Activated T-helper 1 cell treated with anti-CD3 and anti-CD28 coated beads, Interleukin-12 subunit alpha, Interleukin-12 subunit beta, Interleukin-2, Interleukin-4 antibody, amounts not matched to agents 30 ng/mL and 10 ng/mL and 1 ng/mL, durations not matched to agents 14 hours and 24 hours and 36 hours (primary cell): ENCODE data around the gene SBNO2. TPM values are rescaled to one million over a fixed set of nuclear protein-coding genes. Genes with fewer than 3 reads are reported as not detected.

Source experiments
- DNase-seq: peaks from one replicate; pipeline ENCODE4 v3.0.0; 2021; ENCODE audit warnings: low spot score
- H3K27ac Mint-ChIP-seq: one replicate; pipeline ENCODE4 v1.8.0; 2021; ENCODE audit warnings: mild to moderate bottlenecking, mixed read lengths
- H3K27me3 Mint-ChIP-seq: one replicate; pipeline ENCODE4 v1.8.0; 2022; ENCODE audit warnings: mild to moderate bottlenecking, moderate library complexity, mixed read lengths; ENCODE audit not compliant: insufficient read depth
- H3K36me3 Mint-ChIP-seq: one replicate; pipeline ENCODE4 v1.8.0; 2021; ENCODE audit warnings: low read depth, mixed read lengths
- H3K4me1 Mint-ChIP-seq: one replicate; pipeline ENCODE4 v1.8.0; 2021; ENCODE audit warnings: low read depth, mixed read lengths
- H3K4me3 Mint-ChIP-seq: one replicate; pipeline ENCODE4 v1.8.0; 2021; ENCODE audit warnings: mild to moderate bottlenecking, moderate library complexity, mixed read lengths
- H3K9me3 Mint-ChIP-seq: one replicate; pipeline ENCODE4 v1.8.0; 2021; ENCODE audit warnings: mixed read lengths
- intact Hi-C: fragments of 100-400 bp; cut with micrococcal nuclease; formaldehyde crosslinking; loops from one replicate; pipeline ENCODE4 v1.15.1; 2024
- total RNA-seq: library from RNA; stranded (reverse); gene quantifications from 2 replicates; pipeline ENCODE4 v1.2.3, GENCODE V29; 2022

Gene SBNO2
- total RNA-seq, 1 donor from 2014 or later = 96.9 TPM

DNA sequence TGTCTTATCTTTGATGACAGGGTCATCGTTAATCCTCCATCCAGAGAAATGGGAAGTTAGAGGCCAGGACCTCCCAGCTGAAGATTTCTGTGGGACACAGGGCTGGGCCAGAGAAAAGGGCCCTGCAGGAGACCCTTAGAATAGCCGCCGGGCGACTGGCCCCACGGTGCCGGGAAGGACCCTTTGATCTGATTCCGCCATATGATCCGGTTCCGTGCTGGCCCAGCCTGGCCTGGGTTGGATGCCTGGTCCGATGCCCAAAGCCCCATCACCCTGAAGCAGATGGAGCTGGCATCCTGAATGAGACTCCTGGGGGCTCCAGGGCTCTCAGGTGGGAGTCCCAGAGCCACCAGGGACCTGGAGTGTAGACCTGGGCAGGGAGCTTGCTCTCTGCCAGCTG lies 25.5 kb upstream of the SBNO2 start:
- Mint-ChIP-seq H3K36me3 (peaks cover 3% of the 10 kb centered on the region), H3K4me3 (no peak overlapping the region), H3K27me3 (no peaks in the 10 kb centered on the region), H3K27ac (no peak overlapping the region), H3K9me3 (no peaks in the 10 kb centered on the region), H3K4me1 (peaks cover 13% of the 10 kb centered on the region)
- no peak for DNase-seq
- intact Hi-C loops = no loop called here

DNA sequence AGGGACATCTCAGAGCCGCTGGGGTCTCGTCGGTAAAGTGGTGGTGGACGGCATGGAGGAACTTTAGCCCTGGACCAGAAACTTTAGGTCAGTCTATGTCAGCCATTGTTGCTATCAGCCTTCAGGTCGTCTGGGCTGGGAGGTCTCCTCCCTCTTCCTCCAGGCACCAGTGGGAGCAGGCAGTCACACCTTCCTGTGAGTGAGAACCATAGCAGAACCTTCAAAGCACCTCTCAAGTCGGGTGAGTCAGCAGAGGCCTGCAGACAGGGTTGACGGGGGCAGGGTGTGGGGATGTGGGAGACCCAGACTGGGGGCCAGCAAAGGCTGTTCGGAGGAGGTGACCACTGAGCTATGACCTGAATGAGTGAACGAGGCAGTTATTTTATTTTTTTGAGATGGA lies 15.4 kb upstream of the SBNO2 start:
- no peaks in the 10 kb centered on the region for H3K27me3 Mint-ChIP-seq
- H3K36me3 Mint-ChIP-seq = no peaks in the 10 kb centered on the region
- peak; percentile 56 for DNase-seq
- H3K9me3 Mint-ChIP-seq = no peaks in the 10 kb centered on the region
- peak overlapping the region; percentile 46 for H3K4me3 Mint-ChIP-seq
- H3K4me1 Mint-ChIP-seq = peaks cover 34% of the 10 kb centered on the region
- peak overlapping the region; percentile 83 for H3K27ac Mint-ChIP-seq
- intact Hi-C loops = loop anchor here (1.0 kb wide), 2 partner anchors 15 to 90 kb away; partner anchors contain the start of gene SBNO2

GRCh38 chr19:1183543-1184172 lies 9.6 kb upstream of the SBNO2 start:
- H3K9me3 Mint-ChIP-seq = no peaks in the 10 kb centered on the region
- H3K36me3 Mint-ChIP-seq = peaks cover 1% of the 10 kb centered on the region
- no peaks in the 10 kb centered on the region for H3K27me3 Mint-ChIP-seq
- peaks cover 22% of the 10 kb centered on the region for H3K4me1 Mint-ChIP-seq
- no peak overlapping the region for H3K4me3 Mint-ChIP-seq
- DNase-seq = no peak
- intact Hi-C loops = no loop called here
- H3K27ac Mint-ChIP-seq = no peak overlapping the region

DNA sequence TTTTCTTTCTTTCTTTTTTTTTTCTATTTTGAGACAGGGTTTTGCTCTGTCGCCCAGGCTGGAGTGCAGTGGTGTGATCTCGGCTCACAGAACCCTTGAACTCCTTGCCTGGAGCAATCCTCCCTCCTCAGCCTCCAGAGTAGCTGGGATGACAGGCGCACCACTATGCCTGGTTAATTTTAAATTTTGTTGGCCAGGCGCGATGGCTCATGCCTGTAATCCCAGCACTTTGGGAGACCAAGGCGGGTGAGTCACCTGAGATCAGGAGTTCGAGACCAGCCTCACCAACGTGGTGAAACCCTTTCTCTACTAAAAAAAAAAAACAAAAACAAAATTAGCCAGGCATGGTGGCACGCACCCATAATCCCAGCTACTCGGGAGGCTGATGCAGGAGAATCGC lies 8.7 kb upstream of the SBNO2 start:
- peaks cover 1% of the 10 kb centered on the region for H3K36me3 Mint-ChIP-seq
- no peaks in the 10 kb centered on the region for H3K9me3 Mint-ChIP-seq
- DNase-seq = no peak
- H3K27ac Mint-ChIP-seq = no peak overlapping the region
- no peak overlapping the region for H3K4me3 Mint-ChIP-seq
- no peaks in the 10 kb centered on the region for H3K27me3 Mint-ChIP-seq
- intact Hi-C loops = no loop called here
- H3K4me1 Mint-ChIP-seq = peaks cover 24% of the 10 kb centered on the region

DNA sequence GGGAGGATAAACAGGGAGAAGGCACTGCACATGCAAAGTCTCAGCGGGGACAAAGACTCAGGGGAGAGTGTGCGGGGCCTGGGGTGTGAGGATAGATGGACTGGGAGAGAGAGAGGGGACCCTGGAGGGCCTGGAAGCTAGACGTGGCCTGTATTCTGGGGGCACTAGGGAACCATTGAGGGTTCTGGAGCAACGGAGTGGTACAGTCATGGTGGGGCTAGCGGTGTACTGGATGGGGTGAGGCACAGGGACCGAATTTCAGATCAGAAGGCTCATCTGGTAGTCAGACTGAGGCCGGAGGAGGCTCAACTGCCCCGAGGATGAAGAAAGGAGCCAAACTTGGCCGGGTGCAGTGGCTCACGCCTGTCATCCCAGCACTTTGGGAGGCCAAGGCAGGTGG lies 8.0 kb upstream of the SBNO2 start:
- intact Hi-C loops = no loop called here
- DNase-seq = no peak
- H3K36me3 Mint-ChIP-seq = peaks cover 1% of the 10 kb centered on the region
- H3K9me3 Mint-ChIP-seq = no peaks in the 10 kb centered on the region
- peaks cover 30% of the 10 kb centered on the region for H3K4me1 Mint-ChIP-seq
- H3K4me3 Mint-ChIP-seq = no peak overlapping the region
- H3K27ac Mint-ChIP-seq = peak overlapping the region; percentile 31
- no peaks in the 10 kb centered on the region for H3K27me3 Mint-ChIP-seq

- Mint-ChIP-seq H3K4me1 (peaks cover 31% of the 10 kb centered on the region), H3K9me3 (no peaks in the 10 kb centered on the region), H3K4me3 (no peak overlapping the region), H3K27me3 (no peaks in the 10 kb centered on the region), H3K27ac (peak overlapping the region; percentile 31), H3K36me3 (peaks cover 1% of the 10 kb centered on the region)
- no peak for DNase-seq
- intact Hi-C loops = no loop called here
Observed at GRCh38 chr19:1181606-1182005, 7.5 kb upstream of the SBNO2 start.

GRCh38 chr19:1177322-1178114 lies 3.5 kb upstream of the SBNO2 start:
- peaks cover 28% of the 10 kb centered on the region for H3K4me1 Mint-ChIP-seq
- intact Hi-C loops = no loop called here
- DNase-seq = no peak
- no peaks in the 10 kb centered on the region for H3K9me3 Mint-ChIP-seq
- H3K36me3 Mint-ChIP-seq = peaks cover 1% of the 10 kb centered on the region
- H3K4me3 Mint-ChIP-seq = peak overlapping the region; percentile 39
- H3K27me3 Mint-ChIP-seq = no peaks in the 10 kb centered on the region
- no peak overlapping the region for H3K27ac Mint-ChIP-seq

DNA sequence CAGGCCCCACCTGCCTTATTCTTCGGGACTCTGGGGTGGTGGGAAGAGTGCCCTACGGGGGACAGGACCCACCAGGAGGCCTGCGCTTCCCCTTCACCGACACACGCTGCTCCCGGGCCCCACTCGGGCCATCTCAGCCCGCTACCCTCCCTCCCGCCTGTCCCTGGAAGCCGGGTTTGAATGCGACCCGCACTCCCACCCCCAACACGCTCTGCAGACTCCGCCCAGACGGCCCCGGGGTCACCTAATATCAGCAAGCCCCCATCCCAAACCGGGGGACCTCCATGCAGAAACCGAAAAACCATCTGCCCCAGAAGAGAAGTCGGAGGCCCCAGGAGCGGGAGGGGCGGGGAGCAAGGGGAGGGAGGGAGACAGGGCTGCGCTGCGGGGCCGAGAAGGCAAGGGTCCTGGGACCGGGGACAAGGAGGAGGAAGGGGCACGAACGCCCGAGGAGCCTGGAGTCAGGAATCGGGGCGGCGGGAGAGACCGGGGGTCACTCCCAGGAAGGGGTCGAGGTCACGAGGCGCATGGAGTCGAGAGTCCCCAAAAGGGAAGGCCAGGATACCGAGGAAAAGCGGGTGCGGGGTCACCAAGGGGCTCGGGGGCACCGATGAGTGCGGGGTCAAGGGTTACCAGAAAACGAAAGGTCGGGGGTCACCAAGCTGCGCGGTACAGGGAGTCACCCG lies 766 bp downstream of the SBNO2 start:
- intact Hi-C loops = no loop called here
- H3K36me3 Mint-ChIP-seq = peaks cover 15% of the 10 kb centered on the region
- H3K4me3 Mint-ChIP-seq = peak overlapping the region; percentile 89
- DNase-seq = no peak
- peak overlapping the region; percentile 88 for H3K27ac Mint-ChIP-seq
- H3K4me1 Mint-ChIP-seq = peaks cover 25% of the 10 kb centered on the region
- H3K27me3 Mint-ChIP-seq = no peaks in the 10 kb centered on the region
- H3K9me3 Mint-ChIP-seq = no peaks in the 10 kb centered on the region

DNA sequence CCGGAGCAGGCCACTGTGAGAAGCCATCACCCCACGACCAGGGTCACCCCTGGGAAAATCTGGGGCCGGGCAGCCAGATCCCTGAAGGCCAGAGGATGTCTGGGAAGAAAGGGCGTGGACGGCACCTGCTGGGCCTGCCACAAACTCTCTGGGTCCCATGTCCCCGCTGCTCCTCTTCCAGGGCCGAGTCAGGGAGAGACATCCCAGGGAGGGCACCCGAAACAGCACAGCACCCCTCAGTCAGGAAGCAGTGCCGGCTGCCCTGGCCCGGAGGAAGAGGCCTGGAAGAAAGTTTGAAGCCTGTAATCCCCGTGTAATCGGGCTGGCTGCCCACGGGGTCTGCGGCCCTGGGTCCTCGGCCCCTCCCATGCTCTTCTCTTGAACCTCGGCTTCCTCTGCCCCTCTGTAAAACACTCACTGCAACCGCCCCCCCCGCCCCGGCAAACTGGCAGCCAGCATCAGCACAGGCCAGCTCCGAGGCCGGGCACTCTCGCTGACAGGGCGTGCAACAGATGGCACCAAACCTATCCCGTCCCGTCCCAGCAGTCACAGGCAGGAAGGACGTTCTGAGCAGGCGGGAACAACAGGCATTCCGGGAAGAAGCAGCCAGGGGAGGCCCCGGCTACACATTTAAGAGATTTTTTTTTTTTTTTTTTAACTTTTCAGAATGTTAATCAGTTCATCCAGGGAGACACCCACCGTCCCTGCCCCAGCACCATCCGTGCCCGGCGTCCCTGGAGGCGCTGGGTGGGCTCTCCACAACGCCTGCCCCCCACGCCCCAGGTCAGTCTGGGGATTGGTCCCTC lies 1.5 kb downstream of the SBNO2 start:
- peaks cover 15% of the 10 kb centered on the region for H3K36me3 Mint-ChIP-seq

DNA sequence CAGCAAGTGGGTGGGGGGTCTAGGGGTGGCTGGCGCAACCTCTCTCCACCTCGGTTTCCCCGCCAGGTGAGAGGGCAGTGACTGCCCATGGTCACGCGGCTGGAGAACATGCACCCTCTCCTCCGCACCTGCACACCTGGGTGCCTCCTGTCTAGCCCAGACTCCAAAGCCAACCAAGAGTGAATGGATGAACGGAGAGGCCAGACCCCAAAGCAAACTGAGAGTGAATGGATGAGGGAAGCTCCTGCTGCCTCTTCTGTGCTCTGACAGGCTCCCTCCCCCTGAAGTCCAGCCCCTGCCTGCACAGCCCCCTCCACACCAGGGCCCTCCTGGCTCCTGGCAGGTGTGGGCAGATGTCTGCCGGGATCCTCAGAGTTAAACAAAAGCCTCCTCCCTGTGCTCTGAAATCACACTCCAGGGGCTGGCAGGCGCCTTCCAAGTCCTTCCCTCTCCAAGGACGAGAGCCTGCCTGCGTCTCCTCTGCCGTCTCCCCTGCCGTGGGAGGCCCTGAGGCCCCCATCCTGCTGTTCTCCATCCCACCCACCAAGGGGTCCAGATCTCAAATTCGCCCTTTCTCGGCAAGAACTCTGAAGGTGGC lies 2.2 kb downstream of the SBNO2 start:
- Mint-ChIP-seq H3K27me3 (no peaks in the 10 kb centered on the region), H3K4me3 (peak overlapping the region; percentile 89), H3K36me3 (peaks cover 15% of the 10 kb centered on the region), H3K27ac (no peak overlapping the region), H3K4me1 (peaks cover 16% of the 10 kb centered on the region), H3K9me3 (no peaks in the 10 kb centered on the region)
- intact Hi-C loops = no loop called here
- no peak for DNase-seq

More for the DNA sequence above, 1.5 kb downstream of the SBNO2 start:
- Mint-ChIP-seq H3K9me3 (no peaks in the 10 kb centered on the region), H3K27me3 (no peaks in the 10 kb centered on the region), H3K4me1 (peaks cover 22% of the 10 kb centered on the region), H3K27ac (peak overlapping the region; percentile 29), H3K4me3 (peak overlapping the region; percentile 89)
- DNase-seq = no peak
- intact Hi-C loops = no loop called here

DNA sequence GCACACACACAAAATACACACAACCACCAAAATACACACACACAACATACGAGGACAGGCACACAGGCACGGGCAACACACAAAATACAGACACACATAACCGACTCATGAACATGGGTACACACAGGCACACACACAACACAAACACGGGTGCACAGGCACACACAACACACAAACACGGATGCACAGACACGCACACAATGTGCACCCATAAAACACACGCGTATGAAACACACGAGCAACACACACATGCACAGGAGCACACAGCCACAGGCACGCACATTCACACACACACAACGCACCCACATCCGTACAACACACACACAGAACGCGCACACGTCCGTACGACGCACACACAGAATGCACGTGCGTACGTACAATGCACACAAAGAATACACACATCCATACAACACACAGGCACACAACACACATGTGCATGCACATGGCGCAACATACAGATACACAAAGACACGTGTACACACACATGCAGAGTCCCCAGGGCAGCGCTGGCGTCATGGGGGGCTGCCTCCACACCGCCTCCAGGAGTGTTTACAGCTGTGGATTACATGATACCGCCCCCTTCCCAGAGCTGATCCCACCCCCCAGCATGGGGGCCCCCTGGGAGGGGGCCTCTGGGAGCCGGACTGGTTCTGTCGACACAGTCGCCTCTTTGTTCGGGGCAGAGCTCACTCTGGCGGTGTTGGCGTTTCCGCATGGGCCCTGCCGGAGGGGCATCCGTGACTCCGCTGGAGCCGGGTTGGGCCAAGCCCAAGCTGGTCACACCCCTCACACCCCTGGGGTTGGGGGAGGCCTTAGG lies 2.9 kb downstream of the SBNO2 start:
- Mint-ChIP-seq H3K36me3 (peaks cover 19% of the 10 kb centered on the region), H3K4me1 (peaks cover 16% of the 10 kb centered on the region), H3K27me3 (no peaks in the 10 kb centered on the region), H3K4me3 (peak overlapping the region; percentile 51), H3K9me3 (no peaks in the 10 kb centered on the region), H3K27ac (peak overlapping the region; percentile 25)
- intact Hi-C loops = no loop called here
- DNase-seq = no peak
